GM23248 (cell line): Measurements from ENCODE around the gene GNG8. TPM values are rescaled to one million over a fixed set of nuclear protein-coding genes. Genes with fewer than 3 reads are reported as not detected.

ENCODE experiments used
- DNase-seq: peaks from one replicate; pipeline ENCODE4 v3.0.0-alpha.2; 2015
- H2AFZ ChIP-seq: fragments of 200-600 bp; sonication (generic); 2 replicates; pipeline ENCODE4 v1.6.1; 2016; ENCODE audit warnings: antibody characterized with exemption
- H3F3A ChIP-seq: fragments of 200-600 bp; sonication (generic); 2 replicates; pipeline ENCODE4 v1.6.1; 2016; ENCODE audit warnings: mild to moderate bottlenecking, antibody characterized with exemption, mixed run types; ENCODE audit not compliant: insufficient read depth
- H3K27ac ChIP-seq: fragments of 200-600 bp; sonication (generic); 2 replicates; pipeline ENCODE4 v1.5.1; 2016; ENCODE audit warnings: mild to moderate bottlenecking
- H3K27me3 ChIP-seq: fragments of 200-600 bp; sonication (generic); replicated peaks from 2 replicates; pipeline ENCODE4 v1.6.1; 2016; ENCODE audit warnings: mild to moderate bottlenecking; ENCODE audit not compliant: insufficient read depth
- H3K36me3 ChIP-seq: fragments of 200-600 bp; sonication (generic); 2 replicates; pipeline ENCODE4 v1.6.1; 2016; ENCODE audit warnings: low read depth, mild to moderate bottlenecking
- H3K4me1 ChIP-seq: fragments of 200-600 bp; sonication (generic); 2 replicates; pipeline ENCODE4 v1.6.1; 2016; ENCODE audit warnings: mild to moderate bottlenecking; ENCODE audit not compliant: insufficient read depth
- H3K4me2 ChIP-seq: fragments of 200-600 bp; sonication (generic); one replicate; pipeline ENCODE4 v1.6.1; 2016; ENCODE audit warnings: mild to moderate bottlenecking; ENCODE audit not compliant: unreplicated experiment
- H3K4me3 ChIP-seq: fragments of 200-600 bp; sonication (generic); 2 replicates; pipeline ENCODE4 v1.5.1; 2016; ENCODE audit warnings: mild to moderate bottlenecking
- H3K79me2 ChIP-seq: fragments of 200-600 bp; sonication (generic); 2 replicates; pipeline ENCODE4 v1.6.1; 2016; ENCODE audit warnings: mild to moderate bottlenecking; ENCODE audit not compliant: insufficient read depth
- H3K9ac ChIP-seq: fragments of 200-600 bp; sonication (generic); 2 replicates; pipeline ENCODE4 v1.6.1; 2016; ENCODE audit warnings: mild to moderate bottlenecking
- H3K9me2 ChIP-seq: fragments of 200-600 bp; sonication (generic); 2 replicates; pipeline ENCODE4 v1.6.1; 2016; ENCODE audit warnings: mixed run types, mild to moderate bottlenecking, moderate library complexity; ENCODE audit not compliant: insufficient read depth
- H3K9me3 ChIP-seq: fragments of 200-600 bp; sonication (generic); one replicate; pipeline ENCODE4 v1.6.1; 2017; ENCODE audit warnings: low read depth
- H4K20me1 ChIP-seq: fragments of 200-600 bp; sonication (generic); 2 replicates; pipeline ENCODE4 v1.6.0; 2016; ENCODE audit not compliant: insufficient read depth
- EZH2 ChIP-seq: fragments of 200-600 bp; sonication (generic); IDR thresholded peaks from 2 replicates; pipeline ENCODE4 v1.6.1; 2018; ENCODE audit warnings: antibody characterized with exemption, mild to moderate bottlenecking; ENCODE audit not compliant: insufficient read depth, poor library complexity, severe bottlenecking
- EZH2phosphoT487 ChIP-seq: fragments of 200-600 bp; sonication (generic); IDR thresholded peaks from 2 replicates; pipeline ENCODE4 v1.6.1; 2018; ENCODE audit warnings: antibody characterized with exemption, moderate library complexity, mild to moderate bottlenecking, low read depth; ENCODE audit not compliant: insufficient read depth
- WGBS, 2 experiments: methylation state at CpG; one replicate each; pipeline ENCODE4 v1.1.6; 2015 to 2017; ENCODE audit warnings: low lambda C conversion rate in 2 of 2, low coverage in 1 of 2; ENCODE audit errors: missing lambda C conversion rate in 2 of 2; 5-methylcytosine and 5-hydroxymethylcytosine counted together
- in situ Hi-C: fragments of 300-500 bp; cut with MboI; formaldehyde crosslinking; loops from 2 replicates; pipeline ENCODE4 v1.15.0; 2020
- polyA plus RNA-seq: library from polyadenylated mRNA; unstranded; fragments of >200 nt; fragmentation: Nextera tagmentation; extraction: Ambion mirVana; gene quantifications from 2 replicates; pipeline ENCODE4 v1.2.1, GENCODE V29; 2016
- total RNA-seq: library from RNA; depleted of rRNA; stranded (reverse); fragments of >200 nt; shearing (Covaris generic); gene quantifications from 2 replicates; pipeline ENCODE4 v1.2.3, GENCODE V29; 2014

The GNG8 gene
- total and polyA plus RNA-seq, 2 experiments from 2014 or later = not detected

GRCh38 chr19:46618670-46619231, 17.3 kb downstream of the GNG8 start:
- in situ Hi-C loops = no loop called here
- no peaks in the 10 kb centered on the region for H3K9me3 ChIP-seq
- WGBS, 2 experiments = 38 to 41% methylated on average over 9 of the region's 9 CpGs

GRCh38 chr19:46617601-46618000, 18.4 kb downstream of the GNG8 start:
- WGBS, 2 experiments = 75 to 83% methylated on average over 6 of the region's 6 CpGs
- Histone ChIP-seq H3K9me3 (no peaks in the 10 kb centered on the region), H4K20me1 (no peaks in the 10 kb centered on the region), H3K9ac (no peak overlapping the region), H3K79me2 (peaks cover 14% of the 10 kb centered on the region), H3K4me1 (peaks cover 35% of the 10 kb centered on the region), H3K4me2 (no peak overlapping the region), H3K27ac (no peak overlapping the region), H3F3A (peaks cover 38% of the 10 kb centered on the region), H3K4me3 (no peak overlapping the region), H3K27me3 (no peaks in the 10 kb centered on the region), H2AFZ (no peak overlapping the region), H3K36me3 (no peaks in the 10 kb centered on the region), H3K9me2 (no peaks in the 10 kb centered on the region)
- no peak for TF ChIP-seq EZH2
- no peak for TF ChIP-seq EZH2phosphoT487
- in situ Hi-C loops = no loop called here
- DNase-seq = no peak

More at GRCh38 chr19:46618670-46619231, 17.3 kb downstream of the GNG8 start:
- Histone ChIP-seq H3K79me2 (peaks cover 26% of the 10 kb centered on the region), H3K4me2 (peak overlapping the region; percentile 42), H3K36me3 (no peaks in the 10 kb centered on the region), H3K9ac (no peak overlapping the region), H3K9me2 (no peaks in the 10 kb centered on the region), H3F3A (peaks cover 31% of the 10 kb centered on the region), H3K4me1 (peaks cover 35% of the 10 kb centered on the region), H2AFZ (no peak overlapping the region), H3K27me3 (no peaks in the 10 kb centered on the region), H4K20me1 (no peaks in the 10 kb centered on the region), H3K4me3 (no peak overlapping the region), H3K27ac (peak overlapping the region; percentile 46)
- peak; percentile 70 for DNase-seq
- TF ChIP-seq EZH2 = no peak
- TF ChIP-seq EZH2phosphoT487 = no peak

GRCh38 chr19:46616631-46617322, 19.2 kb downstream of the GNG8 start:
- peak overlapping the region; percentile 82 for H3K4me2 ChIP-seq
- TF ChIP-seq EZH2 (no peak), EZH2phosphoT487 (no peak)
- 0 out of 2 replicates have a peak overlapping the region, but pooled peaks have one; percentile 24 for H3K27ac ChIP-seq
- H3F3A ChIP-seq = peaks cover 47% of the 10 kb centered on the region
- no peaks in the 10 kb centered on the region for H3K27me3 ChIP-seq
- peaks cover 6% of the 10 kb centered on the region; the same call in 1 of the 2 replicates for H3K79me2 ChIP-seq
- H3K9ac ChIP-seq = 0 out of 2 replicates have a peak overlapping the region, but pooled peaks have one; percentile 36
- H2AFZ ChIP-seq = peak overlapping the region; percentile 47
- H4K20me1 ChIP-seq = no peaks in the 10 kb centered on the region
- peak; percentile 76 for DNase-seq
- H3K36me3 ChIP-seq = no peaks in the 10 kb centered on the region
- no peaks in the 10 kb centered on the region for H3K9me3 ChIP-seq
- no peaks in the 10 kb centered on the region for H3K9me2 ChIP-seq
- WGBS, 2 experiments = 20 to 24% methylated on average over 17 of the region's 17 CpGs
- H3K4me1 ChIP-seq = peaks cover 38% of the 10 kb centered on the region
- H3K4me3 ChIP-seq = peak overlapping the region; percentile 36; the same call in 1 of the 2 replicates
- in situ Hi-C loops = no loop called here

- Histone ChIP-seq H3F3A (peaks cover 55% of the 10 kb centered on the region), H3K9me3 (no peaks in the 10 kb centered on the region), H2AFZ (no peak overlapping the region), H3K4me1 (peaks cover 38% of the 10 kb centered on the region), H3K27me3 (no peaks in the 10 kb centered on the region), H3K9ac (no peak overlapping the region), H3K4me2 (no peak overlapping the region), H3K79me2 (no peaks in the 10 kb centered on the region), H3K27ac (no peak overlapping the region), H3K9me2 (no peaks in the 10 kb centered on the region), H3K4me3 (no peak overlapping the region), H4K20me1 (no peaks in the 10 kb centered on the region), H3K36me3 (no peaks in the 10 kb centered on the region)
- DNase-seq = no peak
- TF ChIP-seq EZH2 = no peak
- no peak for TF ChIP-seq EZH2phosphoT487
- 83 to 84% methylated on average over 10 of the region's 10 CpGs for WGBS, 2 experiments
- in situ Hi-C loops = no loop called here
Observed at GRCh38 chr19:46615966-46616365, 20.0 kb downstream of the GNG8 start.
